Endothelial cell of umbilical vein (primary cell): ENCODE data around the gene SLC35A3. TPM values are rescaled to one million over a fixed set of nuclear protein-coding genes. Genes with fewer than 3 reads are reported as not detected.

Experiments used
- BruUV-seq: library from RNA; stranded (reverse); fragments of 400-500 nt; replicated peaks from 2 replicates; lab custom pipeline; 2021; lab: Mats Ljungman, UMichigan
- CTCF ChIA-PET: fragments of 300-600, 350-600 bp; sonication (Branson Sonifier 250); formaldehyde crosslinking; loops from one replicate; lab custom pipeline; 2021; ENCODE audit warnings: antibody characterized with exemption, inconsistent platforms; lab: Charles Lee
- POLR2A ChIA-PET: fragments of 300-600, 350-600 bp; sonication (Branson Sonifier 250); formaldehyde crosslinking; loops from one replicate; lab custom pipeline; 2021; ENCODE audit warnings: antibody characterized with exemption, inconsistent platforms; lab: Charles Lee
- DNase-seq: peaks from one replicate; pipeline ENCODE4 v3.0.0-alpha.2; 2011; ENCODE audit warnings: low read depth, low spot score
- FAIRE-seq: peaks from 2 replicates; lab custom pipeline; 2011; peaks lifted over from hg19 to GRCh38; lab: Jason Lieb, UNC
- H2AFZ ChIP-seq: 2 replicates; pipeline ENCODE4 v1.6.0; 2012; ENCODE audit warnings: low read depth, low read length, control low read depth, inconsistent platforms
- H3K27ac ChIP-seq: 2 replicates; pipeline ENCODE4 v1.5.1; 2011; ENCODE audit warnings: low read depth, mild to moderate bottlenecking, control low read depth, low read length, moderate library complexity; ENCODE audit not compliant: insufficient read depth
- H3K27me3 ChIP-seq, 2 experiments: 2 replicates each; pipeline versions ENCODE4 v1.6.0 to v1.6.1; 2011; ENCODE audit warnings: low read length in 2 of 2, mixed read lengths in 1 of 2; ENCODE audit not compliant: control insufficient read depth in 2 of 2, insufficient read depth in 2 of 2
- H3K36me3 ChIP-seq, 2 experiments: 2 replicates in 1 of 2; 3 replicates in 1 of 2; pipeline ENCODE4 v1.5.1; 2011; ENCODE audit warnings: low read length in 2 of 2, mild to moderate bottlenecking in 1 of 2, moderate library complexity in 1 of 2; ENCODE audit not compliant: control insufficient read depth in 2 of 2, insufficient read depth in 2 of 2; ENCODE audit errors: extremely low read depth in 1 of 2
- H3K4me1 ChIP-seq: 3 replicates; pipeline ENCODE4 v1.5.1; 2011; ENCODE audit warnings: mild to moderate bottlenecking, low read length; ENCODE audit not compliant: control insufficient read depth, insufficient read depth; ENCODE audit errors: extremely low read depth
- H3K4me2 ChIP-seq: 2 replicates; pipeline ENCODE4 v1.6.1; 2011; ENCODE audit warnings: low read length, control low read depth, mixed read lengths; ENCODE audit not compliant: insufficient read depth
- H3K4me3 ChIP-seq, 3 experiments: fragments of 200-600 bp in 1 of 3; sonication (generic), shearing (Covaris generic) in 1 of 3; replicated peaks in 1 of 3; 2 replicates each; pipeline ENCODE4 v1.5.1; 2011 to 2016; ENCODE audit warnings: control low read depth in 3 of 3, low read length in 3 of 3, mild to moderate bottlenecking in 2 of 3, inconsistent platforms in 1 of 3, low read depth in 1 of 3, moderate library complexity in 1 of 3; ENCODE audit not compliant: insufficient read depth in 1 of 3
- H3K79me2 ChIP-seq: 2 replicates; pipeline ENCODE4 v1.6.0; 2012; ENCODE audit warnings: low read length, inconsistent platforms; ENCODE audit not compliant: control insufficient read depth, insufficient read depth
- H3K9ac ChIP-seq: replicated peaks from 2 replicates; pipeline ENCODE3; 2011; ENCODE audit warnings: low read length, control low read depth; ENCODE audit not compliant: insufficient read depth; ENCODE audit errors: extremely low read depth
- H3K9me1 ChIP-seq: replicated peaks from 3 replicates; pipeline ENCODE4 v1.6.0; 2011; ENCODE audit warnings: mild to moderate bottlenecking, low read length; ENCODE audit not compliant: control insufficient read depth, insufficient read depth; ENCODE audit errors: extremely low read depth
- H3K9me3 ChIP-seq: replicated peaks from 2 replicates; pipeline ENCODE4 v1.5.1; 2012; ENCODE audit warnings: low read length, inconsistent platforms; ENCODE audit not compliant: control insufficient read depth, insufficient read depth
- H4K20me1 ChIP-seq: replicated peaks from 2 replicates; pipeline ENCODE3; 2011; ENCODE audit warnings: mild to moderate bottlenecking, low read length; ENCODE audit not compliant: control insufficient read depth, insufficient read depth; ENCODE audit errors: extremely low read depth
- EZH2 ChIP-seq: IDR thresholded peaks from 2 replicates; pipeline ENCODE4 v1.6.1; 2012; ENCODE audit warnings: borderline replicate concordance, low read depth, mild to moderate bottlenecking, moderate library complexity, low read length, inconsistent platforms; ENCODE audit not compliant: severe bottlenecking
- FOS ChIP-seq: IDR thresholded peaks from 2 replicates; pipeline ENCODE4 v1.6.1; 2011; ENCODE audit warnings: mild to moderate bottlenecking, low read length, moderate library complexity, borderline replicate concordance; ENCODE audit not compliant: insufficient read depth
- GATA2 ChIP-seq: IDR thresholded peaks from 2 replicates; pipeline ENCODE4 v1.7.0; 2011; ENCODE audit warnings: low read depth, mild to moderate bottlenecking, moderate library complexity, mixed read lengths, low read length; ENCODE audit not compliant: insufficient read length, insufficient read depth
- JUN ChIP-seq: IDR thresholded peaks from 2 replicates; pipeline ENCODE4 v1.6.1; 2011; ENCODE audit warnings: borderline replicate concordance, low read depth; ENCODE audit not compliant: insufficient read length, insufficient read depth
- MYC ChIP-seq: IDR thresholded peaks from one replicate; pipeline ENCODE4 v1.6.1; 2011; ENCODE audit warnings: mild to moderate bottlenecking, low read depth, low read length
- POLR2A ChIP-seq: IDR thresholded peaks from 2 replicates; pipeline ENCODE4 v1.6.1; 2012; ENCODE audit warnings: low read depth, mild to moderate bottlenecking, control low read depth, low read length
- POLR2AphosphoS5 ChIP-seq: IDR thresholded peaks from 2 replicates; pipeline ENCODE4 v1.6.1; 2012; ENCODE audit warnings: low read depth, mild to moderate bottlenecking, control low read depth, low read length, moderate library complexity; ENCODE audit not compliant: insufficient read depth
- dilution Hi-C: fragments of 300-500 bp; cut with MboI; formaldehyde crosslinking; loops from one replicate; pipeline ENCODE4 v1.15.0; 2019; ENCODE audit warnings: low sequenced_read_pairs; ENCODE audit not compliant: extremely low pct_ligation_motif_present
- intact Hi-C: fragments of 100-400 bp; cut with micrococcal nuclease; formaldehyde crosslinking; loops from one replicate; pipeline ENCODE4 v1.10.0; 2022
- polyA plus RNA-seq, 4 experiments: library from polyadenylated mRNA; depleted of rRNA in 3 of 4; stranded (reverse) in 3 of 4; unstranded in 1 of 4; fragments of >200 nt; gene quantifications; 2 replicates each; pipeline versions ENCODE4 v1.2.1 to v1.2.3, GENCODE V29; 2011 to 2012; ENCODE audit warnings: missing spikeins in 1 of 4
- total RNA-seq: library from RNA; stranded (reverse); gene quantifications from 2 replicates; pipeline ENCODE4 v1.2.3, GENCODE V29; 2021
- TF ChIP-seq, protein P1 (sequence below): IDR thresholded peaks from 2 replicates; pipeline ENCODE4 v1.6.1; 2011; ENCODE audit not compliant: insufficient read depth, insufficient read length
- TF ChIP-seq, protein P2 (sequence below), 2 donors: IDR thresholded peaks; 1 replicate in 1 of 2; 2 replicates in 1 of 2; pipeline ENCODE4 v1.5.1; 2011; ENCODE audit warnings: low read length in 2 of 2, mild to moderate bottlenecking in 2 of 2, moderate library complexity in 2 of 2, control low read depth in 1 of 2, inconsistent platforms in 1 of 2, low read depth in 1 of 2; ENCODE audit not compliant: insufficient read depth in 1 of 2; ENCODE audit errors: extremely low read depth in 1 of 2

The SLC35A3 gene
- total and polyA plus RNA-seq, 2 donors (not counting 3 experiments of a cell fraction or from before 2014, with no cell fraction given), result 3.6 to 19.0 TPM

DNA sequence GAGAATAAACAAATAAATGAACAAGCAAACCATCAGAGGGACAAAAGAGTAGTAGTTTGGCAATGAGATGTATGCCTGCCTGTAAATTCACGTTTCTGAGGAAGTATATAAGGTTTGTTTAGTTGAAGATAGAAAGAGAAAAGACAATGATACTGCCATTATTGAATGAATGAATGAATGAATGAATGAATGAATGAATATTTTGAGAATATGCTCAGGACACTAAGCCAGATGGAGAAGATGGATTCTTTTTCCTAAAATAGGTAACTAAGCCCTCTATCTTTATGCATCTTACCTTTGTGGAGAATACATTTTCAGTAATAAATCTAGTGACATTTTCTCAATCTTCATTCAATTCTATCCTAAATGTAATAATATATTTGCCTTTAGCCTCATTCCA is 49.4 kb downstream of the SLC35A3 start:
- H3K9me3 ChIP-seq, result no peaks in the 10 kb centered on the region
- no peak for TF ChIP-seq EZH2
- TF ChIP-seq MYC, result no peak
- TF ChIP-seq, protein P1, sequence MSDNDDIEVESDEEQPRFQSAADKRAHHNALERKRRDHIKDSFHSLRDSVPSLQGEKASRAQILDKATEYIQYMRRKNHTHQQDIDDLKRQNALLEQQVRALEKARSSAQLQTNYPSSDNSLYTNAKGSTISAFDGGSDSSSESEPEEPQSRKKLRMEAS, result no peak
- no peak for TF ChIP-seq FOS
- TF ChIP-seq, protein P2, sequence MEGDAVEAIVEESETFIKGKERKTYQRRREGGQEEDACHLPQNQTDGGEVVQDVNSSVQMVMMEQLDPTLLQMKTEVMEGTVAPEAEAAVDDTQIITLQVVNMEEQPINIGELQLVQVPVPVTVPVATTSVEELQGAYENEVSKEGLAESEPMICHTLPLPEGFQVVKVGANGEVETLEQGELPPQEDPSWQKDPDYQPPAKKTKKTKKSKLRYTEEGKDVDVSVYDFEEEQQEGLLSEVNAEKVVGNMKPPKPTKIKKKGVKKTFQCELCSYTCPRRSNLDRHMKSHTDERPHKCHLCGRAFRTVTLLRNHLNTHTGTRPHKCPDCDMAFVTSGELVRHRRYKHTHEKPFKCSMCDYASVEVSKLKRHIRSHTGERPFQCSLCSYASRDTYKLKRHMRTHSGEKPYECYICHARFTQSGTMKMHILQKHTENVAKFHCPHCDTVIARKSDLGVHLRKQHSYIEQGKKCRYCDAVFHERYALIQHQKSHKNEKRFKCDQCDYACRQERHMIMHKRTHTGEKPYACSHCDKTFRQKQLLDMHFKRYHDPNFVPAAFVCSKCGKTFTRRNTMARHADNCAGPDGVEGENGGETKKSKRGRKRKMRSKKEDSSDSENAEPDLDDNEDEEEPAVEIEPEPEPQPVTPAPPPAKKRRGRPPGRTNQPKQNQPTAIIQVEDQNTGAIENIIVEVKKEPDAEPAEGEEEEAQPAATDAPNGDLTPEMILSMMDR (IDR thresholded peaks at IDR 0.05; ENCODE audit: extremely low read depth in 1 of 2, insufficient read depth in 1 of 2, low read depth in 1 of 2, low read length in 2 of 2), result no peak
- TF ChIP-seq POLR2AphosphoS5, result no peak
- TF ChIP-seq GATA2, result no peak
- no peak for TF ChIP-seq JUN
- no peak for TF ChIP-seq POLR2A
- POLR2A ChIA-PET, result no interaction called here
- H3K36me3 ChIP-seq, result peaks cover 0 to 3% of the 10 kb centered on the region in 2 experiments
- CTCF ChIA-PET, result no interaction called here
- no peak for FAIRE-seq
- no peaks in the 10 kb centered on the region for H3K27me3 ChIP-seq
- DNase-seq, result no peak
- no peak overlapping the region for H3K4me3 ChIP-seq
- no peaks in the 10 kb centered on the region for H3K4me1 ChIP-seq
- H3K79me2 ChIP-seq, result no peaks in the 10 kb centered on the region
- H3K27ac ChIP-seq, result no peak overlapping the region
- intact Hi-C loops, result no loop called here
- BruUV-seq, result no TSS peak
- no peaks in the 10 kb centered on the region for H3K9me1 ChIP-seq
- H3K4me2 ChIP-seq, result no peak overlapping the region
- dilution Hi-C loops, result no loop called here
- no peak overlapping the region for H2AFZ ChIP-seq
- H4K20me1 ChIP-seq, result no peaks in the 10 kb centered on the region
- H3K9ac ChIP-seq, result no peak overlapping the region
